Ectodermal cell (in vitro differentiated cells): Measurements from ENCODE around the gene MROH2A. TPM values are rescaled to one million over a fixed set of nuclear protein-coding genes. Genes with fewer than 3 reads are reported as not detected.
"Not testable (repeated sequence)": the region's sequence is repeated elsewhere in the genome, so short reads cannot be mapped to it uniquely, and the experiment has no call there.

ENCODE experiments used
- H3K27ac ChIP-seq: 2 replicates; pipeline ENCODE4 v1.7.0; 2013; ENCODE audit warnings: mild to moderate bottlenecking, low read depth, low read length; ENCODE audit not compliant: insufficient read depth, poor library complexity, severe bottlenecking
- H3K27me3 ChIP-seq: 2 replicates; pipeline ENCODE4 v1.7.0; 2013; ENCODE audit warnings: mild to moderate bottlenecking, low read length; ENCODE audit not compliant: insufficient read depth, control insufficient read depth, poor library complexity, severe bottlenecking
- H3K36me3 ChIP-seq: one replicate; pipeline ENCODE4 v1.7.0; 2013; ENCODE audit warnings: low read length; ENCODE audit not compliant: control insufficient read depth, insufficient read depth
- H3K4me1 ChIP-seq: one replicate; pipeline ENCODE4 v1.7.0; 2013; ENCODE audit warnings: low read length; ENCODE audit not compliant: control insufficient read depth, insufficient read depth
- H3K4me3 ChIP-seq: 2 replicates; pipeline ENCODE4 v1.7.0; 2013; ENCODE audit warnings: low read depth, low read length, control low read depth; ENCODE audit not compliant: insufficient read depth
- H3K9me3 ChIP-seq: 2 replicates; pipeline ENCODE4 v1.7.0; 2013; ENCODE audit warnings: mild to moderate bottlenecking, low read length, moderate library complexity; ENCODE audit not compliant: control insufficient read depth
- WGBS, 2 experiments: methylation state at CpG; one replicate each; pipeline ENCODE4 v1.1.7; 2013; ENCODE audit warnings: missing lambda C conversion rate in 2 of 2; 5-methylcytosine and 5-hydroxymethylcytosine counted together
- polyA plus RNA-seq, 4 experiments: library from polyadenylated mRNA; stranded (reverse); fragments of 50-300 nt; gene quantifications; one replicate each; pipeline ENCODE4 v1.2.3, GENCODE V29; 2013

MROH2A gene
- not detected for polyA plus RNA-seq (2013, experiment 1 of 4)
- polyA plus RNA-seq (2013, experiment 2 of 4) = not detected
- not detected for polyA plus RNA-seq (2013, experiment 3 of 4)
- polyA plus RNA-seq (2013, experiment 4 of 4) = not detected

- Histone ChIP-seq H3K27ac (no peak within 1 kb of the TSS), H3K27me3 (no peaks in the 10 kb centered on the region), H3K4me1 (no peaks in the 10 kb centered on the region), H3K36me3 (no peaks in the 10 kb centered on the region), H3K4me3 (no peak within 1 kb of the TSS), H3K9me3 (no peaks in the 10 kb centered on the region)
- WGBS, 2 experiments = 100% methylated on average over 2 of the region's 2 CpGs
These were observed at the start of gene MROH2A for GRCh38 chr2:233778030-233778429. MROH2A (plus strand) TSS chr2:233778330; CDS start chr2:233779359, 1,029 bp downstream.

GRCh38 chr2:233728723-233729301, 49.3 kb upstream of the MROH2A start, which contains the start of gene UGT1A3:
UGT1A3 (plus strand) TSS chr2:233729042; CDS start chr2:233729127, 85 bp downstream.
- Histone ChIP-seq H3K27me3 (no peaks in the 10 kb centered on the region), H3K4me3 (no peak within 1 kb of the TSS), H3K4me1 (no peaks in the 10 kb centered on the region), H3K9me3 (no peaks in the 10 kb centered on the region), H3K36me3 (no peaks in the 10 kb centered on the region), H3K27ac (no peak within 1 kb of the TSS)
- WGBS, 2 experiments = 92 to 94% methylated on average over 8 of the region's 8 CpGs

GRCh38 chr2:233736868-233737653, 41.1 kb upstream of the MROH2A start:
- H3K9me3 ChIP-seq, H3K27ac ChIP-seq, H3K27me3 ChIP-seq, H3K36me3 ChIP-seq, H3K4me1 ChIP-seq, H3K4me3 ChIP-seq: not testable (repeated sequence)
- 90 to 94% methylated on average over 14 of the region's 14 CpGs for WGBS, 2 experiments

GRCh38 chr2:233740870-233741269, 37.3 kb upstream of the MROH2A start:
- H3K4me1 ChIP-seq = no peaks in the 10 kb centered on the region
- no peak overlapping the region for H3K27ac ChIP-seq
- no peaks in the 10 kb centered on the region for H3K36me3 ChIP-seq
- no peaks in the 10 kb centered on the region for H3K27me3 ChIP-seq
- H3K4me3 ChIP-seq = no peak overlapping the region
- H3K9me3 ChIP-seq = no peaks in the 10 kb centered on the region
- 82 to 91% methylated on average over 2 of the region's 2 CpGs for WGBS, 2 experiments

GRCh38 chr2:233743464-233744259, 34.5 kb upstream of the MROH2A start:
- H3K36me3 ChIP-seq = no peaks in the 10 kb centered on the region
- no peak overlapping the region for H3K4me3 ChIP-seq
- H3K4me1 ChIP-seq = no peaks in the 10 kb centered on the region
- no peaks in the 10 kb centered on the region for H3K27me3 ChIP-seq
- H3K9me3 ChIP-seq = no peaks in the 10 kb centered on the region
- H3K27ac ChIP-seq = no peak overlapping the region
- WGBS, 2 experiments = 95% methylated on average over 44 of the region's 46 CpGs

- WGBS, 2 experiments = 89 to 96% methylated on average over 5 of the region's 5 CpGs
These were observed 32.9 kb upstream of the MROH2A start for GRCh38 chr2:233745073-233745755.

GRCh38 chr2:233745838-233746237, 32.3 kb upstream of the MROH2A start:
- H3K27me3 ChIP-seq, H3K9me3 ChIP-seq, H3K4me3 ChIP-seq, H3K36me3 ChIP-seq, H3K27ac ChIP-seq, H3K4me1 ChIP-seq: not testable (repeated sequence)
- 87 to 97% methylated on average over 2 of the region's 2 CpGs for WGBS, 2 experiments

More at GRCh38 chr2:233745073-233745755, 32.9 kb upstream of the MROH2A start:
- H3K27me3 ChIP-seq = no peaks in the 10 kb centered on the region
- no peaks in the 10 kb centered on the region for H3K4me1 ChIP-seq
- no peaks in the 10 kb centered on the region for H3K9me3 ChIP-seq
- no peak overlapping the region for H3K4me3 ChIP-seq
- no peaks in the 10 kb centered on the region for H3K36me3 ChIP-seq
- no peak overlapping the region for H3K27ac ChIP-seq

- no peak overlapping the region for H3K27ac ChIP-seq
- no peaks in the 10 kb centered on the region for H3K36me3 ChIP-seq
- H3K9me3 ChIP-seq = no peaks in the 10 kb centered on the region
- H3K4me1 ChIP-seq = no peaks in the 10 kb centered on the region
- no peaks in the 10 kb centered on the region for H3K27me3 ChIP-seq
- H3K4me3 ChIP-seq = no peak overlapping the region
- WGBS, 2 experiments = 84 to 85% methylated on average over 10 of the region's 10 CpGs
These were observed 31.5 kb upstream of the MROH2A start for GRCh38 chr2:233746475-233747282.

GRCh38 chr2:233747283-233747544, 30.9 kb upstream of the MROH2A start:
- no peaks in the 10 kb centered on the region for H3K9me3 ChIP-seq
- no peak overlapping the region for H3K27ac ChIP-seq
- WGBS, 2 experiments = 93 to 94% methylated on average over 6 of the region's 6 CpGs
- H3K4me1 ChIP-seq = no peaks in the 10 kb centered on the region
- no peaks in the 10 kb centered on the region for H3K36me3 ChIP-seq
- no peaks in the 10 kb centered on the region for H3K27me3 ChIP-seq
- H3K4me3 ChIP-seq = no peak overlapping the region
